ENCODE data around the gene C2orf74.

DNA sequence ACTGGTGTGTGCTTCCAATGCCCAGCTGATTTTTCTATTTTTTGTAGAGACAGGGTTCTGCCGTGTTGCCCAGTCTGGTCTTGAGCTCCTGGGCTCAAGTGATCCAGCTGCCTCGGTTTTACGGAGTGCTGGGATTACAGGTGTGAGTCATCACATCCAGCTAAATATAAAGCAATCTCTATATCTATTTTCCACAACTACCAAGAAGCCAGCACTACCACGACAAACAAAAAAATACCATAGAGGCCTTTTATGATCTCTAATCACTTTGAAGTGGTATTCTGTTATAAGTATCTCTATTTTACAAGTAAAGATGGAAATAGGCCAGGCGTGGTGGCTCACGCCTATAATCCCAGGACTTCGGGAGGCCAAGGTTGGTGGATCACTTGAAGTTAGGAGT, 34.7 kb downstream of the C2orf74 start:
- TF ChIP-seq, protein P1, sequence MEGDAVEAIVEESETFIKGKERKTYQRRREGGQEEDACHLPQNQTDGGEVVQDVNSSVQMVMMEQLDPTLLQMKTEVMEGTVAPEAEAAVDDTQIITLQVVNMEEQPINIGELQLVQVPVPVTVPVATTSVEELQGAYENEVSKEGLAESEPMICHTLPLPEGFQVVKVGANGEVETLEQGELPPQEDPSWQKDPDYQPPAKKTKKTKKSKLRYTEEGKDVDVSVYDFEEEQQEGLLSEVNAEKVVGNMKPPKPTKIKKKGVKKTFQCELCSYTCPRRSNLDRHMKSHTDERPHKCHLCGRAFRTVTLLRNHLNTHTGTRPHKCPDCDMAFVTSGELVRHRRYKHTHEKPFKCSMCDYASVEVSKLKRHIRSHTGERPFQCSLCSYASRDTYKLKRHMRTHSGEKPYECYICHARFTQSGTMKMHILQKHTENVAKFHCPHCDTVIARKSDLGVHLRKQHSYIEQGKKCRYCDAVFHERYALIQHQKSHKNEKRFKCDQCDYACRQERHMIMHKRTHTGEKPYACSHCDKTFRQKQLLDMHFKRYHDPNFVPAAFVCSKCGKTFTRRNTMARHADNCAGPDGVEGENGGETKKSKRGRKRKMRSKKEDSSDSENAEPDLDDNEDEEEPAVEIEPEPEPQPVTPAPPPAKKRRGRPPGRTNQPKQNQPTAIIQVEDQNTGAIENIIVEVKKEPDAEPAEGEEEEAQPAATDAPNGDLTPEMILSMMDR (IDR thresholded peaks at IDR 0.05), result no peak
- no peak for TF ChIP-seq EP300 (IDR thresholded peaks at IDR 0.05)
- TF ChIP-seq POLR2AphosphoS5 (IDR thresholded peaks at IDR 0.05), result no peak
